A673 (cell line): ENCODE data around the gene NANOS1. TPM values are rescaled to one million over a fixed set of nuclear protein-coding genes. Genes with fewer than 3 reads are reported as not detected.

ENCODE experiments used
- BruUV-seq: library from RNA; stranded (reverse); fragments of 400-500 nt; replicated peaks from 2 replicates; lab custom pipeline; 2021; lab: Mats Ljungman, UMichigan
- CTCF ChIA-PET: fragments of 300-600 bp; sonication (Branson Sonifier 250); formaldehyde crosslinking; loops from one replicate; lab custom pipeline; 2022; ENCODE audit warnings: antibody characterized with exemption; lab: Charles Lee
- POLR2A ChIA-PET: fragments of 300-600 bp; sonication (Branson Sonifier 250); formaldehyde crosslinking; loops from one replicate; lab custom pipeline; 2022; ENCODE audit warnings: antibody characterized with exemption; ENCODE audit not compliant: low non-redundant PET; lab: Charles Lee
- DNase-seq: peaks from one replicate; pipeline ENCODE4 v3.0.0-alpha.2; 2015; ENCODE audit warnings: low spot score
- H3K27ac ChIP-seq: fragments of 200-600 bp; sonication (generic); 2 replicates; pipeline ENCODE4 v1.5.1; 2016; ENCODE audit warnings: mixed run types, low read depth, mild to moderate bottlenecking, mixed read lengths, antibody characterized with exemption, low read length; ENCODE audit not compliant: poor library complexity, severe bottlenecking
- H3K27me3 ChIP-seq: fragments of 200-600 bp; sonication (generic); replicated peaks from 2 replicates; pipeline ENCODE4 v1.6.1; 2017; ENCODE audit warnings: mixed run types, low read depth, mild to moderate bottlenecking, mixed read lengths, antibody characterized with exemption, low read length; ENCODE audit not compliant: insufficient read depth, poor library complexity
- H3K36me3 ChIP-seq: fragments of 200-600 bp; sonication (generic); 2 replicates; pipeline ENCODE4 v1.6.1; 2016; ENCODE audit warnings: mixed run types, mild to moderate bottlenecking, mixed read lengths, antibody characterized with exemption, low read length; ENCODE audit not compliant: insufficient read depth, poor library complexity, severe bottlenecking
- H3K4me1 ChIP-seq: fragments of 200-600 bp; sonication (generic); 2 replicates; pipeline ENCODE4 v1.6.1; 2017; ENCODE audit warnings: mixed run types, mild to moderate bottlenecking, mixed read lengths, antibody characterized with exemption, low read length; ENCODE audit not compliant: insufficient read depth, poor library complexity, severe bottlenecking
- H3K4me3 ChIP-seq: fragments of 200-600 bp; sonication (generic); 2 replicates; pipeline ENCODE4 v1.5.1; 2016; ENCODE audit warnings: low read depth, mixed run types, mild to moderate bottlenecking, mixed read lengths, low read length; ENCODE audit not compliant: poor library complexity, severe bottlenecking
- H3K9me3 ChIP-seq: fragments of 200-600 bp; sonication (generic); 2 replicates; pipeline ENCODE4 v1.6.1; 2016; ENCODE audit warnings: mixed run types, low read depth, mild to moderate bottlenecking, mixed read lengths, antibody characterized with exemption, low read length; ENCODE audit not compliant: poor library complexity, severe bottlenecking
- CTCF ChIP-seq: fragments of 300-800, 200-600 bp; sonication (generic); conservative IDR thresholded peaks from 2 replicates; pipeline ENCODE4 v1.5.1; 2017; ENCODE audit warnings: low read depth, mild to moderate bottlenecking, antibody characterized with exemption, low read length, moderate library complexity, mixed read lengths
- EZH2 ChIP-seq: fragments of 200-600 bp; sonication (generic); IDR thresholded peaks from 2 replicates; pipeline ENCODE4 v1.6.1; 2017; ENCODE audit warnings: borderline replicate concordance, low read depth, mild to moderate bottlenecking, mixed read lengths, antibody characterized with exemption, low read length; ENCODE audit not compliant: poor library complexity, severe bottlenecking
- intact Hi-C: fragments of 100-400 bp; cut with micrococcal nuclease; formaldehyde crosslinking; loops from one replicate; pipeline ENCODE4 v1.10.0; 2022; ENCODE audit not compliant: unreplicated experiment
- total RNA-seq: library from RNA; stranded (reverse); gene quantifications from 2 replicates; pipeline ENCODE4 v1.2.3, GENCODE V29; 2021

NANOS1 gene
- total RNA-seq, 1 experiment from 2014 or later = 0.67 TPM

- no peaks in the 10 kb centered on the region for H3K27me3 ChIP-seq
These were observed 458 bp upstream of the NANOS1 start for GRCh38 chr10:119028900-119029612.

GRCh38 chr10:119030421-119031250 is 1.1 kb downstream of the NANOS1 start:
- TF ChIP-seq CTCF (0 out of 2 replicates have a peak, but pooled peaks have one; percentile 14), EZH2 (no peak)
- DNase-seq = peak; percentile 80
- no peaks in the 10 kb centered on the region for H3K9me3 ChIP-seq
- intact Hi-C loops = loop anchor here (5.0 kb wide), 1 partner anchor 37 kb away; no protein-coding TSS in a partner anchor
- H3K36me3 ChIP-seq = peaks cover 21% of the 10 kb centered on the region
- no peak overlapping the region for H3K27ac ChIP-seq
- no peaks in the 10 kb centered on the region for H3K27me3 ChIP-seq
- H3K4me3 ChIP-seq = peak overlapping the region; percentile 50
- H3K4me1 ChIP-seq = no peaks in the 10 kb centered on the region
- CTCF ChIA-PET = interaction anchor here (0.7 kb wide), 1 partner anchor 306 kb away, joined by 4 read pairs; no protein-coding TSS in a partner anchor
- POLR2A ChIA-PET = no interaction called here
- no TSS peak for BruUV-seq

More at GRCh38 chr10:119028900-119029612, 458 bp upstream of the NANOS1 start:
- TF ChIP-seq EZH2 (no peak), CTCF (no peak)
- peak overlapping the region; percentile 50 for H3K4me3 ChIP-seq
- H3K36me3 ChIP-seq = peaks cover 11% of the 10 kb centered on the region
- H3K4me1 ChIP-seq = no peaks in the 10 kb centered on the region
- BruUV-seq = no TSS peak
- H3K9me3 ChIP-seq = no peaks in the 10 kb centered on the region
- intact Hi-C loops = loop anchor here (10.0 kb wide), 1 partner anchor 464 kb away; no protein-coding TSS in a partner anchor
- ChIA-PET POLR2A (no interaction called here), CTCF (no interaction called here)
- no peak overlapping the region for H3K27ac ChIP-seq
- DNase-seq = peak; percentile 94

GRCh38 chr10:119031496-119032059 is 2.1 kb downstream of the NANOS1 start:
- POLR2A ChIA-PET = no interaction called here

More at GRCh38 chr10:119031496-119032059, 2.1 kb downstream of the NANOS1 start:
- no peak overlapping the region for H3K4me3 ChIP-seq
- no peak overlapping the region for H3K27ac ChIP-seq
- peaks cover 30% of the 10 kb centered on the region for H3K36me3 ChIP-seq
- no peak for DNase-seq
- H3K4me1 ChIP-seq = no peaks in the 10 kb centered on the region
- intact Hi-C loops = loop anchor here (5.0 kb wide), 1 partner anchor 36 kb away; no protein-coding TSS in a partner anchor
- TF ChIP-seq CTCF (no peak), EZH2 (no peak)
- H3K9me3 ChIP-seq = no peaks in the 10 kb centered on the region
- BruUV-seq = no TSS peak
- no peaks in the 10 kb centered on the region for H3K27me3 ChIP-seq
- CTCF ChIA-PET = no interaction called here
